VCaP (cell line): Measurements from ENCODE around the gene SLC40A1.

ENCODE experiments used
- H3K27ac ChIP-seq: fragments of 450-650 bp; 2 replicates; pipeline ENCODE4 v1.5.1; 2017
- TF ChIP-seq, protein P1 (sequence below): fragments of 450-650 bp; conservative IDR thresholded peaks from 2 replicates; pipeline ENCODE4 v1.5.1; 2017; ENCODE audit warnings: mild to moderate bottlenecking, moderate library complexity

Gene SLC40A1

GRCh38 chr2:189526241-189526640 is 54.3 kb downstream of the SLC40A1 start:
- H3K27ac ChIP-seq = no peak overlapping the region
- TF ChIP-seq, protein P1, sequence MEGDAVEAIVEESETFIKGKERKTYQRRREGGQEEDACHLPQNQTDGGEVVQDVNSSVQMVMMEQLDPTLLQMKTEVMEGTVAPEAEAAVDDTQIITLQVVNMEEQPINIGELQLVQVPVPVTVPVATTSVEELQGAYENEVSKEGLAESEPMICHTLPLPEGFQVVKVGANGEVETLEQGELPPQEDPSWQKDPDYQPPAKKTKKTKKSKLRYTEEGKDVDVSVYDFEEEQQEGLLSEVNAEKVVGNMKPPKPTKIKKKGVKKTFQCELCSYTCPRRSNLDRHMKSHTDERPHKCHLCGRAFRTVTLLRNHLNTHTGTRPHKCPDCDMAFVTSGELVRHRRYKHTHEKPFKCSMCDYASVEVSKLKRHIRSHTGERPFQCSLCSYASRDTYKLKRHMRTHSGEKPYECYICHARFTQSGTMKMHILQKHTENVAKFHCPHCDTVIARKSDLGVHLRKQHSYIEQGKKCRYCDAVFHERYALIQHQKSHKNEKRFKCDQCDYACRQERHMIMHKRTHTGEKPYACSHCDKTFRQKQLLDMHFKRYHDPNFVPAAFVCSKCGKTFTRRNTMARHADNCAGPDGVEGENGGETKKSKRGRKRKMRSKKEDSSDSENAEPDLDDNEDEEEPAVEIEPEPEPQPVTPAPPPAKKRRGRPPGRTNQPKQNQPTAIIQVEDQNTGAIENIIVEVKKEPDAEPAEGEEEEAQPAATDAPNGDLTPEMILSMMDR = no peak

DNA sequence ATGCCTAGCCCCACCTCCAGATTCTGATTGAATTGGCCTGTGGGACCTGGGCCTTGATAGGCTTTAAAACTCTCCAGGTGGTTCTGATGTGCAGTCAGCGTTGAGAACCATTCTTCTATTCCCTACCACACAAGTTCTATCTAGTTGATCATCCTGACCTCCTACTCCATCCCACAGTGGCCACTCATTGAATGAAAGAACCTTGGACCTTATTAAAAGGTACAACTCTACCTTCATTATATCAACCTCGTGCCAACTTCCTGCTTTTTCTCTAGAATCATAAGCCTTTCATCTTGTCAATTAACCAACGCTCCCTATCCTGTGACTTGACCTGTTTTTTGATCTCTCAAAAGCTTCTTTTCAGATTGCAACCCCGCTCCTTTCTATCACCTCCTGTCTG is 55.8 kb downstream of the SLC40A1 start:
- H3K27ac ChIP-seq = no peak overlapping the region
- TF ChIP-seq, protein P1 = no peak

- H3K27ac ChIP-seq = peak overlapping the region; percentile 72
- TF ChIP-seq, protein P1 = no peak
These were observed 58.0 kb downstream of the SLC40A1 start for GRCh38 chr2:189522435-189523151.

GRCh38 chr2:189521699-189522434 is 58.7 kb downstream of the SLC40A1 start:
- peak overlapping the region; percentile 72 for H3K27ac ChIP-seq
- TF ChIP-seq, protein P1 = no peak

DNA sequence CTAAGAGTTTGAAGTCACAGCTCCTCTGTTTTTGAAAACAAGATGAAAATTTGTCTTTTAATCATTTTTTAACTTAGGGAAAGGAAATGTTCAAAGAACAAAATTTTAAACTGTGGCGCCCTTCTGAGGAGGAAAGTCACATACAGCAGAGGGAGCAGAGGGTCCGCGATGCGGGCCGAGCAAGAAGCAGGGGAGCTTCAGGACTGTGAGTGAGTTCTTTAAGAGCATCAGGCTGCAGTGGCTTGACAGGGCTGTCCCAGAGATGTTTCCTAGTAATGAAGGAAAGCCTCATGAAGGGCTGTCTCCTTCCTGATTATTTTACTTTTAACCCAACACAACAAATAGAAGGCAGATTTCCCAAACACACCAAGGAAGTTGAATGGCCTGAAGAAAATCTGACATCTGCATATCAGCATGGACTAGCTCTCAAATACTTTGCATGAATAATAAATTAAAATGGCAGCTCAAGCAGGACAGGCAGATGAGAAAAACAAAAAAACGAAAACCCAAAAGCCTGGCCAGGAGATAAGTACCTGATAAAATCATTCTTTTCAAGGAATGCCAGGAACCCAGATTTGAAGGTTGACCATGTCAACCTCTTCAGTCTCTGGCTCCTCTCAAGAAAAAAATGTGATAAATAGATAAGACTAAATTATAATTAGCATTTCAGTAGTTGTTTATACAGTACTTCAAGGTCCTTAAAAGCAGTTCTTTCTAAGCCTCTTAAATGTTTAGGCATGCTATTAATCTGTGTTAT is 60.8 kb downstream of the SLC40A1 start:
- H3K27ac ChIP-seq = no peak overlapping the region
- TF ChIP-seq, protein P1 = no peak

DNA sequence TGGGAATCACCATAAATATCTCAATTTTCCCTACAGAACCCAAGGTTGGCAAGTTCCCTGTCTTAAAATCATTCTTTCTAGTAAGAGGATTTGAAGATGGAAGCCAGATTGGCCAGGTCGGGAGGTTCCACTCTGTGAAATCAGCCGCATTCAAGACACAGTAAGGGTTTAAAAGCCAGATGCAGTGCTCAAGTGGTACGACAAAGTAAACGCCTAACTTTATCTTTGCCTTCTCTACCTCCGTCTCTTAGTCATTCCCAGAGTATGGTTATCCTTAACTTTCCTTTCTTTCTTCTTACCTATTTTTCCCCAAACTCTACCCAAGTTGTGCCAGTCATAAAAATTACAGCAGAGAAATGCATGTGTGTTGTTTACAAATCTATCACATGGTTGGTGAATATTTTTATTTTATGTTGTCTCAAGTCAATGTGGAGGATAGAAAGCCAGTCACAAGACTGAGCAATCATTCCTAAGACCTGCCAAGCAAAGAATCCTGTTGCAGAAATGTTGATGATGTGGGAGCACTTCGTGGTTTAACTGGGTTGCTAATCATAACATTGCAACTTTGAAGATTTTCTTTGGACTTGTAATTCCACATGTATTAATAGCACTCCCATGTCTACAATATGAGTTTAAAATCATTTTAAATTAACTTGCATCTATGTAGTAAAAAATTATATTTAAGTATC is 62.6 kb downstream of the SLC40A1 start:
- no peak overlapping the region for H3K27ac ChIP-seq
- TF ChIP-seq, protein P1 = no peak
